ENCODE measurements around the gene NR2C2. TPM values are rescaled to one million over a fixed set of nuclear protein-coding genes. Genes with fewer than 3 reads are reported as not detected.

The NR2C2 gene
- total RNA-seq, 2 experiments from 2014 or later = 35.9 to 62.1 TPM

DNA sequence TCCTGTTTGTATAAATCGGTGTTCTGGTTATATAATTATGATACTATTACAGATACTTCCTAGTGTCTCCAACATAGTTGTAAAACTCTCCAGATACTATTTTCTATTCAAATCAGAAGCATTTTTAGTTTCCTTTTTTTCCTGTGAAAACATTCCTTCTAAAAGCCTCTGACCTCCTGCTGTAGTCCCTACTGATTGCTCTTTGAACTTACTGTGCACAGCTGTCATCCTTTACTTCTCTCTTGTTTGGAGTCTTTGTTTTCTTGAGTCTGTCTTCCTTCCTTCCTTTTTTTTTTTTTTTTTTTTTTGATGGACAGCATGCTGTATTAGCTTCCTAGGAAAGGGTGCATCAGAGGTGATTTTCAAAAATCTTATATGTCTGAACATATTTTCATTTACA is 28.9 kb downstream of the NR2C2 start:
- TF ChIP-seq, protein P1, sequence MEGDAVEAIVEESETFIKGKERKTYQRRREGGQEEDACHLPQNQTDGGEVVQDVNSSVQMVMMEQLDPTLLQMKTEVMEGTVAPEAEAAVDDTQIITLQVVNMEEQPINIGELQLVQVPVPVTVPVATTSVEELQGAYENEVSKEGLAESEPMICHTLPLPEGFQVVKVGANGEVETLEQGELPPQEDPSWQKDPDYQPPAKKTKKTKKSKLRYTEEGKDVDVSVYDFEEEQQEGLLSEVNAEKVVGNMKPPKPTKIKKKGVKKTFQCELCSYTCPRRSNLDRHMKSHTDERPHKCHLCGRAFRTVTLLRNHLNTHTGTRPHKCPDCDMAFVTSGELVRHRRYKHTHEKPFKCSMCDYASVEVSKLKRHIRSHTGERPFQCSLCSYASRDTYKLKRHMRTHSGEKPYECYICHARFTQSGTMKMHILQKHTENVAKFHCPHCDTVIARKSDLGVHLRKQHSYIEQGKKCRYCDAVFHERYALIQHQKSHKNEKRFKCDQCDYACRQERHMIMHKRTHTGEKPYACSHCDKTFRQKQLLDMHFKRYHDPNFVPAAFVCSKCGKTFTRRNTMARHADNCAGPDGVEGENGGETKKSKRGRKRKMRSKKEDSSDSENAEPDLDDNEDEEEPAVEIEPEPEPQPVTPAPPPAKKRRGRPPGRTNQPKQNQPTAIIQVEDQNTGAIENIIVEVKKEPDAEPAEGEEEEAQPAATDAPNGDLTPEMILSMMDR (conservative IDR thresholded peaks at IDR 0.05; ENCODE audit: low read length) = no peak
- TF ChIP-seq EZH2phosphoT487 (IDR thresholded peaks at IDR 0.05; ENCODE audit: borderline replicate concordance, low read depth, low read length) = no peak
- H2AFZ ChIP-seq (ENCODE audit: low read length) = no peak overlapping the region
- no peak overlapping the region for H3K4me2 ChIP-seq (ENCODE audit: low read length)
- H4K20me1 ChIP-seq (ENCODE audit: insufficient read depth, low read length) = no peaks in the 10 kb centered on the region
- peaks cover 42% of the 10 kb centered on the region for H3K36me3 ChIP-seq (ENCODE audit: insufficient read depth, low read length)
- H3K9me3 ChIP-seq (ENCODE audit: low read length) = no peaks in the 10 kb centered on the region
- H3K9me2 ChIP-seq (ENCODE audit: insufficient read depth, low read length) = no peaks in the 10 kb centered on the region
- intact Hi-C loops (cut with micrococcal nuclease; ENCODE audit: unreplicated experiment) = no loop called here
- ChIA-PET POLR2A (interaction anchor here (0.6 kb wide), 1 partner anchor 221 kb away, joined by 5 read pairs; no protein-coding TSS in a partner anchor), CTCF (ENCODE audit: unreplicated experiment) (no interaction called here)
- H3K27ac ChIP-seq (ENCODE audit: low read depth, low read length, poor library complexity, severe bottlenecking) = no peak overlapping the region
- peaks cover 8% of the 10 kb centered on the region for H3K4me1 ChIP-seq (ENCODE audit: insufficient read depth, low read length, poor library complexity, severe bottlenecking)
- no TSS peak for BruUV-seq (replicated peaks)
- H3K79me2 ChIP-seq (ENCODE audit: insufficient read depth, low read depth, low read length) = peaks cover 9% of the 10 kb centered on the region; the same call in 1 of the 2 replicates
- DNase-seq (ENCODE audit: low spot score) = no peak
- H3K4me3 ChIP-seq (ENCODE audit: low read depth, low read length, poor library complexity, severe bottlenecking) = no peak overlapping the region

DNA sequence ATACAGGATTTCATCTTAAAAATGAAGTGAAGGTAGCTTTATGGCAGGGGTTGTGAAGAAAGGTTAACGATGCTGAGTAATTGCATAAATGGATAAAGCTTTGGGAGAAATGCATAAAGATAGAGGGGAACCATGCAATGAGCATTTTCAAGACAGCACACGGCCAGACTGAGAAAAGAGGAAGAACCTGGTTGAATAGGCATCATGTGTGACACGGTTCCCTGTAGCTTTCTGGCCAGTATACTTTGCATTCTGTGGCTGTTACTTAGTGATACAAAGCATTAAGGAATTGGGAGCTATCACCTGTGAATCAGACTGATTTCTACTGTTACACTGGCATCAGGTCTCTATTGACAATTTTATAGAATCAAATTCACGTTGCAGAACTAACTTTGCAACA is 33.3 kb downstream of the NR2C2 start:
- Histone ChIP-seq H4K20me1 (ENCODE audit: insufficient read depth, low read length) (no peaks in the 10 kb centered on the region), H3K4me3 (ENCODE audit: low read depth, low read length, poor library complexity, severe bottlenecking) (no peak overlapping the region), H3K79me2 (ENCODE audit: insufficient read depth, low read depth, low read length) (peaks cover 12% of the 10 kb centered on the region; the same call in 1 of the 2 replicates)

More for the DNA sequence above, 33.3 kb downstream of the NR2C2 start:
- intact Hi-C loops (cut with micrococcal nuclease; ENCODE audit: unreplicated experiment) = no loop called here
- no peaks in the 10 kb centered on the region for H3K9me2 ChIP-seq (ENCODE audit: insufficient read depth, low read length)
- no TSS peak for BruUV-seq (replicated peaks)
- H3K36me3 ChIP-seq (ENCODE audit: insufficient read depth, low read length) = peaks cover 26% of the 10 kb centered on the region
- POLR2A ChIA-PET = interaction anchor here (0.5 to 1.8 kb wide), 7 partner anchors 15 to 547 kb away, joined by 3 to 8 read pairs (median 3); no protein-coding TSS in a partner anchor
- CTCF ChIA-PET (ENCODE audit: unreplicated experiment) = no interaction called here
- TF ChIP-seq, protein P1 (conservative IDR thresholded peaks at IDR 0.05; ENCODE audit: low read length) = no peak
- TF ChIP-seq EZH2phosphoT487 (IDR thresholded peaks at IDR 0.05; ENCODE audit: borderline replicate concordance, low read depth, low read length) = no peak
- peaks cover 8% of the 10 kb centered on the region for H3K4me1 ChIP-seq (ENCODE audit: insufficient read depth, low read length, poor library complexity, severe bottlenecking)
- H3K9me3 ChIP-seq (ENCODE audit: low read length) = peaks cover 8% of the 10 kb centered on the region; the same call in 1 of the 2 replicates
- H2AFZ ChIP-seq (ENCODE audit: low read length) = no peak overlapping the region
- H3K27ac ChIP-seq (ENCODE audit: low read depth, low read length, poor library complexity, severe bottlenecking) = no peak overlapping the region
- DNase-seq (ENCODE audit: low spot score) = peak; percentile 52
- H3K4me2 ChIP-seq (ENCODE audit: low read length) = 0 out of 2 replicates have a peak overlapping the region, but pooled peaks have one; percentile 17

Data from OCI-LY7 (cell line).